ENCODE results near the gene CDK15. TPM values are rescaled to one million over a fixed set of nuclear protein-coding genes. Genes with fewer than 3 reads are reported as not detected.

Gene CDK15
- polyA plus RNA-seq, 2 donors: 0.05 to 0.18 TPM

- WGBS, 2 donors: 94 to 95% methylated on average over 4 of the region's 4 CpGs
- no peak overlapping the region for H3K4me3 ChIP-seq (ENCODE audit: low read depth in 1 of 2, low read length in 2 of 2)
- H3K4me1 ChIP-seq (ENCODE audit: control insufficient read depth in 2 of 2, insufficient read depth in 2 of 2, low read length in 1 of 2): no peaks in the 10 kb centered on the region
These were observed 131.0 kb downstream of the CDK15 start for GRCh38 chr2:201937343-201937742.

GRCh38 chr2:201938156-201938775 is 131.9 kb downstream of the CDK15 start:
- WGBS, 2 donors: 71 to 91% methylated on average over 2 of the region's 2 CpGs
- Histone ChIP-seq H3K9me3 (ENCODE audit: control insufficient read depth in 2 of 2, insufficient read depth in 1 of 2, low read depth in 1 of 2, low read length in 1 of 2) (no peaks in the 10 kb centered on the region), H3K27ac (ENCODE audit: low read depth in 2 of 2, low read length in 1 of 2) (no peak overlapping the region), H3K4me3 (ENCODE audit: low read depth in 1 of 2, low read length in 2 of 2) (no peak overlapping the region), H3K27me3 (ENCODE audit: control insufficient read depth in 1 of 2, insufficient read depth in 2 of 2, low read length in 2 of 2) (no peaks in the 10 kb centered on the region), H3K36me3 (ENCODE audit: control insufficient read depth in 2 of 2, insufficient read depth in 2 of 2, low read length in 1 of 2) (no peaks in the 10 kb centered on the region), H3K4me1 (ENCODE audit: control insufficient read depth in 2 of 2, insufficient read depth in 2 of 2, low read length in 1 of 2) (no peaks in the 10 kb centered on the region)

More at GRCh38 chr2:201937343-201937742, 131.0 kb downstream of the CDK15 start:
- no peaks in the 10 kb centered on the region for H3K27me3 ChIP-seq (ENCODE audit: control insufficient read depth in 1 of 2, insufficient read depth in 2 of 2, low read length in 2 of 2)
- no peaks in the 10 kb centered on the region for H3K36me3 ChIP-seq (ENCODE audit: control insufficient read depth in 2 of 2, insufficient read depth in 2 of 2, low read length in 1 of 2)
- no peak overlapping the region for H3K27ac ChIP-seq (ENCODE audit: low read depth in 2 of 2, low read length in 1 of 2)
- H3K9me3 ChIP-seq (ENCODE audit: control insufficient read depth in 2 of 2, insufficient read depth in 1 of 2, low read depth in 1 of 2, low read length in 1 of 2): no peaks in the 10 kb centered on the region

- Histone ChIP-seq H3K4me1 (ENCODE audit: control insufficient read depth in 2 of 2, insufficient read depth in 2 of 2, low read length in 1 of 2) (no peaks in the 10 kb centered on the region), H3K27me3 (ENCODE audit: control insufficient read depth in 1 of 2, insufficient read depth in 2 of 2, low read length in 2 of 2) (no peaks in the 10 kb centered on the region), H3K9me3 (ENCODE audit: control insufficient read depth in 2 of 2, insufficient read depth in 1 of 2, low read depth in 1 of 2, low read length in 1 of 2) (no peaks in the 10 kb centered on the region), H3K4me3 (ENCODE audit: low read depth in 1 of 2, low read length in 2 of 2) (no peak overlapping the region), H3K36me3 (ENCODE audit: control insufficient read depth in 2 of 2, insufficient read depth in 2 of 2, low read length in 1 of 2) (no peaks in the 10 kb centered on the region), H3K27ac (ENCODE audit: low read depth in 2 of 2, low read length in 1 of 2) (no peak overlapping the region)
- 94 to 95% methylated on average over 9 of the region's 9 CpGs for WGBS, 2 donors
These were observed 132.4 kb downstream of the CDK15 start for GRCh38 chr2:201938781-201939180.

- WGBS, 2 donors: 67 to 78% methylated on average over 9 of the region's 9 CpGs
- no peaks in the 10 kb centered on the region for H3K4me1 ChIP-seq (ENCODE audit: control insufficient read depth in 2 of 2, insufficient read depth in 2 of 2, low read length in 1 of 2)
- no peaks in the 10 kb centered on the region for H3K36me3 ChIP-seq (ENCODE audit: control insufficient read depth in 2 of 2, insufficient read depth in 2 of 2, low read length in 1 of 2)
- H3K27me3 ChIP-seq (ENCODE audit: control insufficient read depth in 1 of 2, insufficient read depth in 2 of 2, low read length in 2 of 2): no peaks in the 10 kb centered on the region
- H3K4me3 ChIP-seq (ENCODE audit: low read depth in 1 of 2, low read length in 2 of 2): no peak overlapping the region
- H3K9me3 ChIP-seq (ENCODE audit: control insufficient read depth in 2 of 2, insufficient read depth in 1 of 2, low read depth in 1 of 2, low read length in 1 of 2): no peaks in the 10 kb centered on the region
- H3K27ac ChIP-seq (ENCODE audit: low read depth in 2 of 2, low read length in 1 of 2): no peak overlapping the region
These were observed 133.2 kb downstream of the CDK15 start for GRCh38 chr2:201939453-201939941.

- H3K27me3 ChIP-seq (ENCODE audit: control insufficient read depth in 1 of 2, insufficient read depth in 2 of 2, low read length in 2 of 2): no peaks in the 10 kb centered on the region
- H3K36me3 ChIP-seq (ENCODE audit: control insufficient read depth in 2 of 2, insufficient read depth in 2 of 2, low read length in 1 of 2): no peaks in the 10 kb centered on the region
- H3K4me1 ChIP-seq (ENCODE audit: control insufficient read depth in 2 of 2, insufficient read depth in 2 of 2, low read length in 1 of 2): no peaks in the 10 kb centered on the region
- no peak overlapping the region for H3K4me3 ChIP-seq (ENCODE audit: low read depth in 1 of 2, low read length in 2 of 2)
- WGBS, 2 donors: 69 to 73% methylated on average over 5 of the region's 5 CpGs
- H3K27ac ChIP-seq (ENCODE audit: low read depth in 2 of 2, low read length in 1 of 2): no peak overlapping the region
- H3K9me3 ChIP-seq (ENCODE audit: control insufficient read depth in 2 of 2, insufficient read depth in 1 of 2, low read depth in 1 of 2, low read length in 1 of 2): no peaks in the 10 kb centered on the region
These were observed 136.2 kb downstream of the CDK15 start for GRCh38 chr2:201942531-201942930.

Other genes with a start within 250 kb of the CDK15 start
- 10 to 100 TPM; 14.9 to 16.5 TPM for gene TMEM237, start 163.0 kb upstream of the CDK15 start, polyA plus RNA-seq
- under 1 TPM in 1 of 2 donors, not detected in 1; 0.01 TPM for gene MPP4, start 107.9 kb upstream of the CDK15 start, polyA plus RNA-seq
- gene ALS2, start 25.6 kb upstream of the CDK15 start, polyA plus RNA-seq: 1 to 10 TPM; 3.2 to 3.9 TPM
- gene FZD7, start 227.3 kb downstream of the CDK15 start, polyA plus RNA-seq: 1 to 10 TPM; 2.7 to 5.7 TPM

All from esophagus (tissue), 2 donors.